HG03196 (cell line): ENCODE data around the gene RAB9B.
"Not testable (repeated sequence)": the region's sequence is repeated elsewhere in the genome, so short reads cannot be mapped to it uniquely, and the experiment has no call there.

ENCODE experiments used
- ATAC-seq: cut with Tn5 transposase; IDR thresholded peaks from one replicate; pipeline ENCODE4 v1.9.1; 2021; ENCODE audit not compliant: unreplicated experiment

RAB9B gene

GRCh38 chrX:103831803-103832544, at the start of gene RAB9B:
Gene RAB9B, minus strand, starts transcription at chrX:103832257. Its CDS starts 6,473 bp downstream, at chrX:103825784.
- peak; percentile 87 for ATAC-seq

GRCh38 chrX:103879339-103879738, 47.3 kb upstream of the RAB9B start:
- ATAC-seq: no peak

GRCh38 chrX:103878466-103879122, 46.5 kb upstream of the RAB9B start:
- ATAC-seq: no peak

- ATAC-seq: no peak
Measured at GRCh38 chrX:103877571-103877970, 45.5 kb upstream of the RAB9B start.

- no peak for ATAC-seq
Measured at GRCh38 chrX:103864886-103865534, 33.0 kb upstream of the RAB9B start.

GRCh38 chrX:103864149-103864548, 32.1 kb upstream of the RAB9B start:
- no peak for ATAC-seq

- ATAC-seq: no peak
Measured at GRCh38 chrX:103861200-103861599, 29.1 kb upstream of the RAB9B start.

GRCh38 chrX:103849558-103849957, 17.5 kb upstream of the RAB9B start:
- no peak for ATAC-seq

- ATAC-seq: no peak
Measured at GRCh38 chrX:103847174-103847870, 15.3 kb upstream of the RAB9B start.

GRCh38 chrX:103846386-103846785, 14.3 kb upstream of the RAB9B start:
- ATAC-seq: no peak

- ATAC-seq: peak; percentile 84
Measured at GRCh38 chrX:103845165-103845653, 13.2 kb upstream of the RAB9B start.

- no peak for ATAC-seq
Measured at GRCh38 chrX:103839404-103839803, 7.3 kb upstream of the RAB9B start.

GRCh38 chrX:103831342-103831802, 685 bp downstream of the RAB9B start:
- ATAC-seq: no peak

- ATAC-seq: no peak
Measured at GRCh38 chrX:103830848-103831247, 1.2 kb downstream of the RAB9B start.

- no peak for ATAC-seq
Measured at GRCh38 chrX:103828529-103828928, 3.5 kb downstream of the RAB9B start.

GRCh38 chrX:103825881-103826280, 6.2 kb downstream of the RAB9B start:
- ATAC-seq: no peak

GRCh38 chrX:103823591-103823990, 8.5 kb downstream of the RAB9B start:
- no peak for ATAC-seq

- not testable (repeated sequence) for ATAC-seq
Measured at GRCh38 chrX:103820802-103821201, 11.3 kb downstream of the RAB9B start.

GRCh38 chrX:103818842-103819619, 13.0 kb downstream of the RAB9B start:
- ATAC-seq: no peak

GRCh38 chrX:103817502-103817901, 14.6 kb downstream of the RAB9B start:
- no peak for ATAC-seq
